K562 (cell line): ENCODE results near the gene TAF1B. TPM values are rescaled to one million over a fixed set of nuclear protein-coding genes. Genes with fewer than 3 reads are reported as not detected.

Source experiments
- ATAC-seq: fragments of 200-7000 bp; cut with Tn5 transposase; 3 replicates; pipeline ENCODE4 v1.9.1; 2020; ENCODE audit warnings: moderate library complexity
- BruUV-seq: library from RNA; stranded (reverse); fragments of 400-500 nt; replicated peaks from 2 replicates; lab custom pipeline; 2021; lab: Mats Ljungman, UMichigan
- CTCF ChIA-PET: fragments of 300-600 bp; formaldehyde crosslinking; extraction: SDS; loops from one replicate; lab custom pipeline; 2021; ENCODE audit warnings: low intra/inter-chr PET ratio; lab: Yijun Ruan, JAX
- POLR2A ChIA-PET: fragments of 300-600, 350-650 bp; sonication (Branson Sonifier 250); formaldehyde crosslinking; extraction: SDS; loops from one replicate; lab custom pipeline; 2021; ENCODE audit warnings: antibody characterized with exemption, inconsistent platforms; lab: Yijun Ruan, JAX
- DNase-seq, 4 experiments: peaks; one replicate each; pipeline versions ENCODE4 v3.0.0 to v3.0.0-alpha.2; 2011 to 2018; ENCODE audit warnings: low spot score in 3 of 4, mixed read lengths in 3 of 4; ENCODE audit errors: extremely low read depth in 1 of 4
- FAIRE-seq: peaks from 2 replicates; lab custom pipeline; 2011; peaks lifted over from hg19 to GRCh38; lab: Jason Lieb, UNC
- H2AFZ ChIP-seq: 2 replicates; pipeline ENCODE4 v1.6.0; 2011; ENCODE audit warnings: low read depth, low read length, control low read depth, inconsistent platforms
- H3K27ac ChIP-seq: fragments of 200-600 bp; 3 replicates; pipeline ENCODE4 v1.8.0; 2011; ENCODE audit warnings: low read depth, mild to moderate bottlenecking, control low read depth, inconsistent platforms, low read length, moderate library complexity, mixed read lengths; ENCODE audit errors: extremely low read depth
- H3K27me3 ChIP-seq, 2 experiments: fragments of 300-600 bp in 1 of 2; 2 replicates in 1 of 2; 3 replicates in 1 of 2; pipeline versions ENCODE4 v1.6.0 to v1.8.0; 2011; ENCODE audit warnings: inconsistent platforms in 2 of 2, low read length in 2 of 2, mild to moderate bottlenecking in 1 of 2, mixed read lengths in 1 of 2, moderate library complexity in 1 of 2; ENCODE audit not compliant: control insufficient read depth in 2 of 2, insufficient read depth in 2 of 2
- H3K36me3 ChIP-seq: fragments of 300-600 bp; 3 replicates; pipeline ENCODE4 v1.8.0; 2011; ENCODE audit warnings: mild to moderate bottlenecking, low read length, inconsistent platforms; ENCODE audit not compliant: control insufficient read depth, insufficient read depth
- H3K4me1 ChIP-seq, 2 experiments: fragments of 200-600 bp in 1 of 2; replicated peaks in 1 of 2; 2 replicates in 1 of 2; 3 replicates in 1 of 2; pipeline versions ENCODE4 v1.5.1 to v1.8.0; 2011; ENCODE audit warnings: inconsistent platforms in 2 of 2, low read length in 2 of 2, mild to moderate bottlenecking in 1 of 2, mixed read lengths in 1 of 2, moderate library complexity in 1 of 2; ENCODE audit not compliant: control insufficient read depth in 2 of 2, insufficient read depth in 2 of 2
- H3K4me2 ChIP-seq: 2 replicates; pipeline ENCODE4 v1.6.1; 2011; ENCODE audit warnings: low read length, control low read depth, inconsistent platforms, mixed read lengths; ENCODE audit not compliant: insufficient read depth
- H3K4me3 ChIP-seq: fragments of 200-600 bp; sonication (generic), shearing (Covaris generic); 2 replicates; pipeline ENCODE4 v1.5.1; 2016; ENCODE audit warnings: control low read depth, inconsistent platforms
- H3K79me2 ChIP-seq: fragments of 200-600 bp; 3 replicates; pipeline ENCODE4 v1.8.0; 2011; ENCODE audit warnings: low read length, inconsistent platforms; ENCODE audit not compliant: control insufficient read depth, insufficient read depth
- H3K9ac ChIP-seq, 2 experiments: 2 replicates each; pipeline versions ENCODE4 v1.6.0 to v1.6.1; 2011; ENCODE audit warnings: low read depth in 2 of 2, low read length in 2 of 2, control low read depth in 1 of 2, inconsistent platforms in 1 of 2, mild to moderate bottlenecking in 1 of 2, mixed read lengths in 1 of 2; ENCODE audit not compliant: insufficient read depth in 1 of 2
- H3K9me1 ChIP-seq: one replicate; pipeline ENCODE4 v1.6.0; 2011; ENCODE audit warnings: inconsistent platforms, mild to moderate bottlenecking, low read length, moderate library complexity; ENCODE audit not compliant: control insufficient read depth, insufficient read depth
- H3K9me3 ChIP-seq: replicated peaks from 2 replicates; pipeline ENCODE4 v1.5.1; 2011; ENCODE audit warnings: low read depth, low read length, inconsistent platforms; ENCODE audit not compliant: control insufficient read depth, insufficient read depth
- H4K20me1 ChIP-seq: replicated peaks from 2 replicates; pipeline ENCODE4 v1.6.1; 2011; ENCODE audit warnings: low read length, inconsistent platforms, mixed read lengths; ENCODE audit not compliant: control insufficient read depth, insufficient read depth
- CBFA2T3 ChIP-seq: fragments of 450-650 bp; IDR thresholded peaks from 2 replicates; pipeline ENCODE4 v1.6.1; 2017
- CHCHD3 ChIP-seq: fragments of 250-450 bp; sonication (Bioruptor Pico); IDR thresholded peaks from 2 replicates; pipeline ENCODE4 v2.1.2; 2022; ENCODE audit warnings: mild to moderate bottlenecking
- CTBP1 ChIP-seq: fragments of 450-650 bp; IDR thresholded peaks from 2 replicates; pipeline ENCODE4 v1.6.1; 2016; ENCODE audit warnings: borderline replicate concordance
- GATA2 ChIP-seq: sonication (generic); formaldehyde crosslinking; IDR thresholded peaks from 2 replicates; pipeline ENCODE4 v1.4.0; 2020; ENCODE audit warnings: mild to moderate bottlenecking, missing genetic modification reagents
- LARP7 ChIP-seq: fragments of 450-650 bp; IDR thresholded peaks from 2 replicates; pipeline ENCODE4 v1.6.1; 2016
- MAFG ChIP-seq: fragments of 450-650 bp; conservative IDR thresholded peaks from 2 replicates; pipeline ENCODE4 v1.6.1; 2016; ENCODE audit warnings: missing genetic modification characterization, missing compliant biosample characterization
- RBM15 ChIP-seq: fragments of 200-400 bp; formaldehyde crosslinking; IDR thresholded peaks from 2 replicates; pipeline ENCODE4 v1.6.1; 2018; ENCODE audit warnings: mild to moderate bottlenecking, low read length, moderate library complexity; ENCODE audit not compliant: insufficient read depth
- THRAP3 ChIP-seq: fragments of 450-650 bp; IDR thresholded peaks from 2 replicates; pipeline ENCODE4 v1.6.1; 2016; ENCODE audit warnings: mild to moderate bottlenecking, inconsistent platforms, borderline replicate concordance
- ZNF224 ChIP-seq: sonication (generic); formaldehyde crosslinking; IDR thresholded peaks from 2 replicates; pipeline ENCODE4 v1.8.0; 2022; ENCODE audit warnings: mild to moderate bottlenecking, missing genetic modification reagents
- ZNF277 ChIP-seq: fragments of 250-450 bp; sonication (Bioruptor Pico); IDR thresholded peaks from 2 replicates; pipeline ENCODE4 v1.8.0; 2022; ENCODE audit warnings: inconsistent platforms, mild to moderate bottlenecking, moderate library complexity, borderline replicate concordance
- ZNF354B ChIP-seq: fragments of 250-450 bp; sonication (Bioruptor Pico); IDR thresholded peaks from 2 replicates; pipeline ENCODE4 v1.4.0; 2020
- ZNF398 ChIP-seq: fragments of 250-450 bp; sonication (Bioruptor Pico); IDR thresholded peaks from 2 replicates; pipeline ENCODE4 v1.8.0; 2021; ENCODE audit warnings: moderate library complexity, mild to moderate bottlenecking, inconsistent platforms
- ZNF507 ChIP-seq: conservative IDR thresholded peaks from 2 replicates; pipeline ENCODE4 v1.6.1; 2017; ENCODE audit warnings: missing genetic modification characterization, missing compliant biosample characterization
- WGBS: fragments of 100-300 bp; shearing (Covaris generic); methylation state at CpG from one replicate; pipeline ENCODE4 v1.1.6; 2016; ENCODE audit warnings: low coverage, mixed read lengths; ENCODE audit not compliant: insufficient coverage; ENCODE audit errors: missing lambda C conversion rate; 5-methylcytosine and 5-hydroxymethylcytosine counted together
- in situ Hi-C: fragments of 300-500 bp; cut with MboI; formaldehyde crosslinking; loops from 4 replicates; pipeline ENCODE4 v1.15.0; 2018; ENCODE audit warnings: inconsistent platforms, mixed read lengths
- intact Hi-C: fragments of 100-400 bp; cut with micrococcal nuclease; formaldehyde crosslinking; loops from 2 replicates; pipeline ENCODE4 v1.14.2; 2022
- polyA plus RNA-seq, 8 experiments: library from polyadenylated mRNA; depleted of rRNA in 4 of 8; stranded (reverse) in 5 of 8; unstranded in 3 of 8; fragments of >200 nt; fragmentation: Nextera tagmentation in 2 of 8; fragmentation: Illumina TruSeq in 1 of 8; extraction: Ambion mirVana in 2 of 8; extraction: Trizol in 1 of 8; gene quantifications; 2 replicates each; pipeline versions ENCODE4 v1.2.1 to v1.2.3, GENCODE V29; 2011 to 2014; ENCODE audit warnings: inconsistent platforms in 1 of 8, missing spikeins in 1 of 8
- total RNA-seq, 7 experiments: library from RNA; depleted of rRNA in 6 of 7; stranded (reverse); fragments of >200 nt in 6 of 7; fragmentation: Illumina TruSeq in 2 of 7; extraction: Trizol in 2 of 7; gene quantifications; 2 replicates each; pipeline versions ENCODE4 v1.2.1 to v1.2.3, GENCODE V29; 2011 to 2021; ENCODE audit warnings: low replicate concordance in 1 of 7
- TF ChIP-seq, protein P1 (sequence below): fragments of 450-650 bp; formaldehyde crosslinking; IDR thresholded peaks from 2 replicates; pipeline ENCODE4 v1.4.0; 2020; ENCODE audit warnings: mild to moderate bottlenecking, moderate library complexity

The TAF1B gene
- total and polyA plus RNA-seq, 9 of the 15 experiments (the other 6 are each of a cell fraction or from before 2014, with no cell fraction given), result 8.8 to 25.1 (median 17.3) TPM

DNA sequence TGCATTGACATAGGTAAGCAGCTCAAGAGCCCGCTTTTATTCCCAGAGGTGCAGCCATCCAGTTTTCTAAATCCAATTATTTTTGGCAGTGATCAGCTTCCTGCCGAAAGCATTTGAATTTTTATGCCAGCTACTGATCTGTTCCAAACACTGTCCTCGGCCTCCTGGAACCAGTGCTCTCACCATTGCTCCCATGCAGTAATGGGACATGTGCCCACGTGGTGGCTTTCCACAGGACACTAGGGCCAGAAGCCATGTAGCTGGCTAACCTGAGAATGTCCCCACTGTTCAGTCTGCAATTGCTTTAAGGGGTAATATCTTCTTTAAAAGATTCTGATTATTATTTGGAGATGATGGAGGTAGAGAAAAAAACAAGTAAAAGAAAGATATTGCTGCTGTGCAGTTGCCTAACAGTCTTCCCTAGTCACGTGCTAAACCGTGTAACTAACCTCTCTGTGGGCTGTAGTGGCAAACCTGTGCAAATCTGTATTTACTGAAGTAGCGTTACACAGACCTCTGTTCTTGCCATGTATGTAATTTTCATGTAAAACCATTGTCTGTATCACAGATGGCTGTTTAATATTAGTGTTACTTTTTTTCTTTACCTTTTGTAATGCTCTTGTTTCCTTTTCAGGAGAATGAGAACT, 121.2 kb downstream of the TAF1B start:
- TF ChIP-seq GATA2 (CRISPR knock-in tag) (no peak), ZNF354B (CRISPR knock-in tag) (no peak), ZNF224 (CRISPR knock-in tag) (no peak), THRAP3 (no peak), LARP7 (no peak), RBM15 (no peak), MAFG (tag) (no peak), CBFA2T3 (no peak), ZNF398 (CRISPR knock-in tag) (no peak), CHCHD3 (CRISPR knock-in tag) (no peak), ZNF277 (no peak), ZNF507 (tag) (no peak), CTBP1 (no peak)
- TF ChIP-seq, protein P1, sequence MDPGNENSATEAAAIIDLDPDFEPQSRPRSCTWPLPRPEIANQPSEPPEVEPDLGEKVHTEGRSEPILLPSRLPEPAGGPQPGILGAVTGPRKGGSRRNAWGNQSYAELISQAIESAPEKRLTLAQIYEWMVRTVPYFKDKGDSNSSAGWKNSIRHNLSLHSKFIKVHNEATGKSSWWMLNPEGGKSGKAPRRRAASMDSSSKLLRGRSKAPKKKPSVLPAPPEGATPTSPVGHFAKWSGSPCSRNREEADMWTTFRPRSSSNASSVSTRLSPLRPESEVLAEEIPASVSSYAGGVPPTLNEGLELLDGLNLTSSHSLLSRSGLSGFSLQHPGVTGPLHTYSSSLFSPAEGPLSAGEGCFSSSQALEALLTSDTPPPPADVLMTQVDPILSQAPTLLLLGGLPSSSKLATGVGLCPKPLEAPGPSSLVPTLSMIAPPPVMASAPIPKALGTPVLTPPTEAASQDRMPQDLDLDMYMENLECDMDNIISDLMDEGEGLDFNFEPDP (CRISPR knock-in tag), result no peak
- no TSS peak for BruUV-seq
- intact Hi-C loops, result no loop called here

More for the DNA sequence above, 121.2 kb downstream of the TAF1B start:
- no peak overlapping the region for H3K4me3 ChIP-seq
- DNase-seq (no peak), FAIRE-seq (no peak), ATAC-seq (no peak)
- peaks cover 0 to 30% of the 10 kb centered on the region in 2 experiments; a peak in 4 of 5 replicates for H3K4me1 ChIP-seq
- in situ Hi-C loops, result no loop called here
- H3K79me2 ChIP-seq, result no peaks in the 10 kb centered on the region
- no peaks in the 10 kb centered on the region for H3K27me3 ChIP-seq
- no peaks in the 10 kb centered on the region for H4K20me1 ChIP-seq
- no peaks in the 10 kb centered on the region for H3K9me1 ChIP-seq
- peak overlapping the region in 1 of 2 experiments; percentile 19; a peak in 1 of 4 replicates for H3K9ac ChIP-seq
- H3K4me2 ChIP-seq, result no peak overlapping the region
- H3K9me3 ChIP-seq, result no peaks in the 10 kb centered on the region
- 69% methylated on average over 7 of the region's 7 CpGs for WGBS
- peaks cover 28% of the 10 kb centered on the region; the same call in 2 of the 3 replicates for H3K36me3 ChIP-seq
- no peak overlapping the region for H2AFZ ChIP-seq
- CTCF ChIA-PET, result no interaction called here
- H3K27ac ChIP-seq, result no peak overlapping the region
- POLR2A ChIA-PET, result interaction anchor here (0.7 to 1.0 kb wide), 4 partner anchors 9 to 82 kb away, joined by 3 to 4 read pairs (median 3); no protein-coding TSS in a partner anchor
